ENCODE results near the gene OR13A1.

- TF ChIP-seq CTCF (IDR thresholded peaks at IDR 0.05; ENCODE audit: low read depth, low read length) (no peak), POLR2A (IDR thresholded peaks at IDR 0.05; ENCODE audit: extremely low read depth, insufficient read length) (no peak), MYC (IDR thresholded peaks at IDR 0.05; ENCODE audit: low read depth, low read length) (no peak), MAX (IDR thresholded peaks at IDR 0.05; ENCODE audit: low read depth, low read length) (no peak)
Measured at GRCh38 chr10:45265996-45266395, 49.4 kb downstream of the OR13A1 start.
